GM21529 (cell line): Measurements from ENCODE around the gene PLCH1.
"Not testable (repeated sequence)": the region's sequence is repeated elsewhere in the genome, so short reads cannot be mapped to it uniquely, and the experiment has no call there.

Source experiments
- ATAC-seq: cut with Tn5 transposase; IDR thresholded peaks from one replicate; pipeline ENCODE4 v1.9.1; 2021; ENCODE audit not compliant: unreplicated experiment

The PLCH1 gene

DNA sequence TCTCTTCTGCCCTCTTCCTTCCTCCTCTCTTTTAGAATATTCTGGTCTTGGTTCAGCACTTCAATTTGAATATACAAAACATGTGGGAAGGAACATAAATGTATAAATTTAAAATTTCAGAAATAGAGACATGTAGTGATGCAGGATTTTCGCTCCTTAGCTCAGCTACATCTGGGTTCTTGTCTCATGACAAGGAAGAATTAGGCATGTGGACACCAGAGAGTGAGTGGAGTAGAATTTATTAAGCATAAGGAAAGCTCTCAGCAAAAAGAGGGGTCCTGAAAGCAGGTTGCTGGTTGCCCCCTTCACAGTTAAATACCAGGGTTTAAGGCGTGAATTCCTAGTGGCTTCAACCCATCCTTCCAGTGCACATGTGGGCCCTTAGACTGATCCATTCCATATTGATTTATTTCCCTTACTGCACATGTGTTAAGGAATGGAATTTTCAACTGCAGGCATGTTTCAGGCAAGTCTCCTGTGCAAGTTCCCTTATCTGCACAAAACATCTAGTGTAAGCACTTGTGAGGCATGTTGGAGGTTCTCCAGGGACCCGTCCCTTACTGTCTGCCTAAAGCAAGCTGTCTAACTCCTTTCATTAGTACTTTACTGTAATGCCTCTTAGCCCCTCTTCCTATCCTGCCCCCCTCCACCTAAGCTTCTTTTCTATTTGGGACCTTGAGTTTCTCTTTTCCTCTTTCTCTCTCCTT is 318.2 kb downstream of the PLCH1 start:
- no peak for ATAC-seq

DNA sequence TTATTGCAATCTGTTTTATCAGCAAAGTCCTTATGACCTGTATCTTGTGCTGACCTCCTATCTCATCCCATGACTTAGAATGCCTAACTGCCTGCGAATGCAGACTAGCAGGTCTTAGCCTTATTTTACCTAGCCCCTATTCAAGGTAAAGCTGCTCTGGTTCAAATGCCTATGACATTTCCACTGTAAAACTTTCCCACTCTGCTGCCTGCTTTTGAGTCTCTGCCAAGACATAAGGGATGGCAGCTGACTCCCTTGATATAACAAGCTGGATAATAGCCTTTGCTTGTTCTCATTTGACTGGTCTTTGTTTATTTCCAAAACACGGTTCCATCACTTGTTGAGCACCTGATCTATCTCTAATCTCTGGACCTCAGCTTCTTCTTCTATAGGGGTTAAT is 319.5 kb downstream of the PLCH1 start:
- ATAC-seq: no peak

DNA sequence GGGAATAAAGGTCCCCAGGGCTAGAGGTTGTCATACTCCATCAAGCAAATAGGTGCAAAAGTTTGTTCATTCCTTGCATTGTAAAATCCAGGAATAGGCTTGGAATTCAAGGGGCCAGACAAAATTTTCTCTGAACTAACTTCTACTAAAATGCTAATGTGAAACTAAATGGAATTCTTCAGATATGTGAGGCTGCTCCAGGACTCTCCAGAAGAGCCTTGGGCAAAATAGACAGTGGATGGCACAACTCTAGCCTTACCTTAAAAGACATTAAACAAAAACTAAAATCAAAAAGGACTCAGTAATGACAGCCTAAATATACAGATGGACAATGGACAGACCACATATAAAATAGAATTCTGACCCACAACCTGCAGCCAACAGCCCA is 320.6 kb downstream of the PLCH1 start:
- ATAC-seq: no peak

DNA sequence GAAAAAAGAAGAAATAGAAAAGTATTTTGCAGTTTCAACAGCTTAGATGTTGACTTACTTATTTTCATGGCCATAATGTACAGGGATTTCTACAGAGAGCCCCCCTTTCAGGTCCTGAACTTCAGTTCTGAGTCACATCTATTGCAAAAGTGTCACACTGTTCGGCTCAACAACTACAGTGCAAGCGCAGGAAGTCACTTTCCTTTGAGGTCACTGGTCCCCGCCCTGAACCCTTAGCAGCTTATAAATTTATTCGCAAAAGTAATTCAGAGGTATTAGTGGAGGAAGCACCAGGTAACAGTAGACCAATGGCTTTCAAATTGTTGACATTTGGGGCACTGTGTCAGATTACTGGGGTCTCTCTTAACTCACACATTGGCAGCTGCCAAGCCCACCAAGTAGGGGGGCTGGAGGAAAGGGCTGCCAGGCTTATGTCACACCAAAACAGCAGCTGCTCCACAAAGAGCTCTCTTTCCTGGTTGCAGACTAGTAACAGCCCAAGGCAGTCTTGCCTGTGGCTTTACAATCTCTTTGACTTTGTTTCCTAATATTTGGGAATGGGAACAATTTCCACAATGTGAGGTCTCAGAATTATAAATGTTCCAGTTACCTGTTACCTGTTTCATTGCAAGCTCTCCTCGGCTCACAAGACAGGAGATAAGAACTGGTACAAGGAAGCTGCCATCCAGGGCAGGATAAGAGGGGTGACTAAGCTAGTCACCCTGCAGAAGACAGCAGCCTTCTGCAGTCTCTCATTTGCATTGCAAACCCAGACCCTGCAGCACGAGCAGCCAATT is 321.1 kb downstream of the PLCH1 start:
- no peak for ATAC-seq

DNA sequence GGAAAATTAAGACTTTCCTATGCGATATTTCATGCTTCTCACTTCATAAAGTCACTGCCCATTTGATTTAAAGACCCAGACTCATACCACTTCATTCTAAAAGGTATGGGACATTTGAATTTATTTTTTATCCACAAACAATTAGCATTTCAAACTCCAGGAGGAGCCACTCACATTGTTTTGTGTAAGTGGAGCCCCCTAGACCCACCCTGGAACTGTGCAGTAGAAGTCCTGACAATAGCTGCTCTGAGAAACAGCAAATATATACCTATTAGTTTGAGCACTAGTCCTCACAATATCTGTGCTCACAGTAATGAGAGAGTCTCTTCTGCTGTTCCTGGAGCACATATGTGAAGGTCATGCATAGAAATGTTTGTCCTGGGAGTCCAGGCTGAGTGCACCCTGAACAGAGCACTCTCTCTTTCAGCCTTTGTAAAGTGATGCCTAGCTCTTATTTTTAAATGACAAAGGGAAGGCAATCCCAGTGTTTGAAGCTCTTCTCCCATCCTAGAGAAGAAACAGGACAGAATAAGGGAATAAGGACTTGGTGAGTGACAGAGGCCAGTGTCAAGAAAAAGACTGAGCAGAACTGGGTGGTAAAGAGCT is 323.9 kb downstream of the PLCH1 start:
- ATAC-seq: no peak

DNA sequence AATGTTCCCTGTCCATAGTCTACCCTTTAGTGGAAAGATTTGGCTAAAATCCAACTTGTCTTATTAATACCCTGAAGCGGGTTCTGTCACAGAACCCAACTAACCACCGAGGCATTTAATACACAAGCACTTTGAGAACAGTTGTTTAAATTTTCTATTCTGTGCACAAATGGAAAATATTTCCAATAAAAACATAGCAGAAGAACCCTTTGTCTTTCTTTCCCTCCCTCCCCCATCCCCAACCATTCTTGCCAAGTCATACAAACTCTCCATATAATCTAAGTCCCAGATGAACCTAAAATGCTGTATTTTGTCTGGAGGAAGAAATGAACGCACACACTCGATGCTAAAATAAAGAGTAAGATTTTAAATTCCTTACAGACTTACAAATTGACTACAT is 324.5 kb downstream of the PLCH1 start:
- ATAC-seq: no peak

DNA sequence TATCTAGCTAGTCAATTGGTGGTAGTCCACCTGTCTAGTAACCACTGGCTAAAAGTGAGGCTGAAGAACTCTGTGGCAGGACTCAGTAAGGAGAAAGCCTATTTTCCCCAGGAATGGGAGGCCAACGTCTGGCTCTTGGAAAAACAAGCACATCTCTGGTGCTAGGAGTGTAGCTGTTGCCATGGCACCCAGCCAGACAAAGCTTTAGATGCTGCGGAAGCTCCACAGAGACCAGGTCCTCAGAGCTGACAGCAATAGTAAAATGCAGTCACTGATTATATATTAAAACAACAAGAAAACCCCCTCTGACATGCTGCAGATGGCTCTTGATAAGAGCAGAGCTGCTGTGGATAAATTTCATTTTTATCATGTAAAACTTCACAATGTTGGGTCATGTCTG is 326.5 kb downstream of the PLCH1 start:
- ATAC-seq: no peak

DNA sequence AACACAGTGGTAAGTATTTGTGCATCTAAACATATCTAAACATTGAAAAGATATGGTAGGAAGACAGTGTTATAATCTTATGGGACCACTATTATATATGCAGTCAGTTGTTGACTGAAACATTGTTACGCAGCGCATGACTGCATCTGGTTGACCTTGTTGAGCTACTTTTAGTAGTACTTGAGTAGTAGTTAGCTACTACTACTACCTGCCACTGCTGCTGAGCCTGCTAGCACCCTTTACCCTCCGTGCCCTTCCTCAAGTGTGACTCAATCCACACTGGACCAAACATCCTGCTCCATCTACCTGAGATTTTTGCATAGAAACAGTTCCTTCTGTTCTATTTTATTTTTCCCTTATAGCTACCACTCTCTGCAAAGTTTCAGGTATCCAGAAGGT is 327.8 kb downstream of the PLCH1 start:
- no peak for ATAC-seq

DNA sequence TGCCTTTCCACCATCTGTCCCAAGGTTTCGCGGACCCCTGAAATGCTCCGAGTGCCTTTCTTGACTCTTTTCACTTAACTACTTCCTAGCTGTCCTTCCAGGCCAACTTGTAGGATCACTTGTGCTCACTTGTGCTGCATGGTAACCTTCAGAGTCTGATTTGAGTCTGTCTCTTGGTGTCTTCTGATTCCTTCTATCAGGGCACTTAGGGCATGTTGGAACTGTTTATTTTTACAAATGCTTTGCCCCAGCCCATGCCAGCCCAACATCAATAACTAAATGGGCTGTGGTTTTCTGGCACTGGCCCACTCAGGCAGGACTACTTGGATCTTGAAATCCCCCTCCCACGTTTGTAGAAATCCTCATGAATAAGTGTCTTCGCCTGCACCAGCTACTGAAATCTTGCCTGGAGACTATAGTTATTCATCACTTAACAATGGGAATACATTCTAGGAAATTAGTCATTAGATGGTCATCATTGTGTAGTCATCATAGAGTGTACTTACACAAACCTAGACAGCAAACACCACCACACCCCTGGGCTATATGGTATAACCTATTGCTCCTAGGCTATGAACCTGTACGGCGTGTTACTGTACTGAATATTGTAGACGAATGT is 328.3 kb downstream of the PLCH1 start:
- ATAC-seq: no peak

DNA sequence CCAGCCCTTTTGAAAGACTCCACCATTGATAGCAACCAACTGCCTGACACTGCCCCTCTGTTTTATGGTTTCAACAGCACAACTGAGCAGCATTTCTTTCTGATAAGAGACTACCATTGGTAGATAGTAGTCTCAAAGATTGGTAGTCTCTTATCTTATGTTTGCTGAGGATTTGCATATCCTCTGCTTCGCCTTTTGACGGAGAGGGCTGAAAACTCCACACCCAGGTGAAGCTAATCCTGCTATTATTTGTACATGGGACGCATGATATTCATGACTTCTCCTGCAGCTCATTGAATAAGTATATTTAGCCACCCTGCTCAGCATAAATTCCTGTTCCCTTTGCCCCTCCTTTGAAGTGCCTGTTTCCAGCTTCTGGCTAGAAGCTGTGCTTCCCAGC is 332.0 kb downstream of the PLCH1 start:
- ATAC-seq: no peak

DNA sequence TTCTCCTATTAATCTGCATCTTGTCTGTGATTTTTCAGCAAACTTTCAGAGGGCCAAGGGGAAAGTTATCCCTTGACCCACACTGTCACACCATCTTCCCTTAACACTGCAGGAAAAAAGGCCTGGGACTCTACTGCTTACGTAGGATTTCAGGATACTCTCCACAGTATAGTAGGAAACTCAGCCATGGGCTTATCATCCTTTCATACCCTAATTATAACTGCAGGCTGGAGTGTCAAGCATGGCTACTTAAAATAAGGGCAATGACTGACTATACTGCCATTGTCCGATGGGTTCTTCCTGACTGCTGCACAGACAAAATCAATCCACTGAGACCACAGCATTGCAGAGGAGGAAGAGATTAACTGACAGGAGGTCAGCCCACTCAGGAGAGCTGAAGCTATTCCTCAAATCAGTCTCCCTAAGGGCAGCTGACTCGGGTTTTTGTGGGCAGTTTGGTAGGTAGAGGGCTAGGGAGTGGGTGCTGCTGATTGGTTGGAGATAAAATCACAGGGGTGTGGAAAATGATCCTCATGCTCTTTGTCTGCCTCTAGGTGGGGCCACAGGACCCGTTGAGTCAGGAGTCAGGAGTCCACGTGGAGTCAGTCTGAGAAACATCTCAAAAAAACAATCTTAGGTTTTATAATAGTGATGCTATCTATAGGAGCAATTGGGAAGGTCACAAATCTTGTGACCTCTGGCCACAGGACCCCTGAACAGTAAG is 333.2 kb downstream of the PLCH1 start:
- ATAC-seq: no peak

DNA sequence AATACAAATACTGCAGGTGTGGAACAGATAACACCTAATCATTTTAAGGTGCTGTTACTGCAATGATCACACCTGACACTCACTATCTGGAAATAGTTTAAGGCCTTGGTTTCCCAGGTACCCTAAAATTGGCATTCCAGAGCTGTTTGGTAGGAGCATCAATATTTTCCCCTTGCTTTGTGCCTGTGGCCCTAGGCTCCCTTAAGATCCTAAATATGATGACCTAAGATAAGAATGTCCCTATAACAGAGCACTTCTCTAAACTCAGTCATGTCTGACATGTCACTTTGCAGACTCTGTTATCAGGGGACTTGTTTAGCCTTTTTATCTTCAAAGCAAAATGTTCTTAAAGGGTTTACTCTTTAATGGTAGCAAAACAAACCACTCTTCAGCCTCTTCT is 335.5 kb downstream of the PLCH1 start:
- ATAC-seq: no peak

DNA sequence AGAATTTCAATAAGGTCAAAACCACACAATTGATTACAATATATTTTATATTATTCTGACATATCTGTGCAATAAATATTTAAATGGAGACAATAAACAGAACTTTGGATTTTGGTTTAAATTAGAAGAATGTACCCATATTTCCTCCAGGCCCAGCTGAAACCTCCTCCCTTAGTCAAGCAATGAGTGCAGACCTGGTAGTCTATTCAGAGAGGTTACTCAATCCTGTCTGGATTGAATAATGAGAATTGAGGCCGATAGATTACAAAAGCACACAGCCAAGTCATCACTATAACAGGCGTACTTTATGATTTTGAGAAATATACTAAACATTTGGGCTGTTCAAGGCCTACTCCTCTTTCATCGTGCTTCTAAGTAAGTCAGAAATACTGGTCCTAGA is 336.9 kb downstream of the PLCH1 start:
- ATAC-seq: no peak

DNA sequence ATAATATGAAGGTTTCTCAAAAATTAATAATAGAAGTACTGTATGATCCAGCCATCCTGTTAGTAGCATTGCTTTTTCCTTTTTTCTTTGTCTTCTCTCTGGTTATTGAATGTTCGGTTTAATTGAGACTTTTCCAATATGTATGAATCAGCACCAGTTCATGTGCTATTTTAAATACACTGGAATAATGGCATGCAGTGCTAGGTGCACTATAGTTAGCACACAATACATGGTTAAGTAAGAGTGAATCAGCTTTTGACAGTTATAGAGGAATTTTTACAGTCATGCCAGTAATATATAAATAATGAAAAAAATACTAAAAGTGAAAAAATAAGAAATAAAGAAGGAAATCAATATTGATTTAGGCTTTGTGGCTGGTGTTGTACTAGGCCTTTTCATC is 337.5 kb downstream of the PLCH1 start:
- ATAC-seq: no peak

DNA sequence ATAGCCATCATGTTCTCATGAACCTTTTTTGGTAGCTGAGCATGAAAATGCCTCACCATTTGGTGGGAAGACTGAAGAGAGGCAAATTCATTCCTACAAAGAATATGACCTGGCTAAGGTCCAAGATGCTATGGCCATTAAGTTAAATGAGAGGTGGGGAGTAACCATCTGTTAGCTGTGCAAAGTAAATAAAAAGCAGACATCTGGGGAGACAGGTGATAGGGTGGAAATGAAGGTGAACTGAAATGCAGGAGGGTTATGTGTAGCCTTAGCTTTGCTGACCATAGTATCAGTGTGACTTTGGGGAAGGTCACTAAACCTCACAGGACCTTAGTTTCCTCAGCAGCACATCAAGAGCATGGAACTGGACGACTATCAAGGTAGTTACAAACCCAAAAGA is 340.4 kb downstream of the PLCH1 start:
- ATAC-seq: no peak

DNA sequence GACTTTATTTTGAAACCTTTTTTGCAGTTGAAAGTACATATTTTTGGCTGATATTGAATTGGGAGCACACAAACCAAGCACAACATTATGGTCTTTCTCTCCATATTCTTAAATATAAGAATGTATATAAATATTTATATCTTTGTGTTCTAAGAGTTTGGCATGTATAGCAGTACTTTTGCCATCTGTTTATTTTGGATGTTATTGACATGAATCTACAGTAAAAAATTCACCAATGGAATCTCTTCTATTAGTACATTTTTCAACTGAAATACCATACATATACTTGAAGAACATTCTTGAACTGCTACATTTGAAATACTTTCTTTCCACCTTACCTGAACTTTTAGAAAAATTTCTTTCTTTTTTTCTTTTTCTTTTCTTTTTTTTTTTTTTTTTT is 342.2 kb downstream of the PLCH1 start:
- ATAC-seq: no peak

DNA sequence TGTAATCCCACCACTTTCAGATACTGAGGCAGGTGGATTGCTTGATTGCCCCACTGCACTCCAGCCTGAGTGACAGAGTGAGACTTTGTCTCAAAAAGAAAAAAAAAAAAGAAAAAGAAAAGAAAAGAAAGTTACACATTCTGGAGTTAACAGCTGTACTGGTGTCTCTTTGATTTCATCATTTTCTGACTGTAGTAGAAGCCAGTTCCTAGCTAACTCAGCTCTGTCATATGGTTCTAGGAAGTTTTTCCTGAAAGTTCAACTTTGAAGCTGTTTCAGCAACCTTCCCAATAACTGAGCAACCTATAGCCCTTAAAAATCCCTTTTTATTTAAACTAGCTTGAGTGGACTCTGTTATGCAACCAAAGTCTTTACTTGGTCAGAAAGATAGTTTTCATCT is 346.8 kb downstream of the PLCH1 start:
- no peak for ATAC-seq

DNA sequence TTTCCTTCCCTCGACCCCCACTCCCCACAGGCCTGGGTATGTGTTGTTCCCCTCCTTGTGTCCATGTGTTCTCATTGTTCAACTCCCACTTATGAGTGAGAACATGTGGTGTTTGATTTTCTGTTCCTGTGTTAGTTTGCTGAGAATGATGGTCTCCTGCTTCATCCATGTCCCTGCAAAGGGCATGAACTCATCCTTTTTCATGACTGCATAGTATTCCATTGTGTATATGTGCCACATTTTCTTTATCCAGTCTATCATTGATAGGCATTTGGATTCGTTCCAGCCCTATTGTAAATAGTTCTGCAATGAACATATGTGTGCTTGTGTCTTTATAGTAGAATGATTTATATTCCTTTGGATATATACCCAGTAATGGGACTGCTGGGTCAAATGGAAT is 350.0 kb downstream of the PLCH1 start:
- ATAC-seq: not testable (repeated sequence)

DNA sequence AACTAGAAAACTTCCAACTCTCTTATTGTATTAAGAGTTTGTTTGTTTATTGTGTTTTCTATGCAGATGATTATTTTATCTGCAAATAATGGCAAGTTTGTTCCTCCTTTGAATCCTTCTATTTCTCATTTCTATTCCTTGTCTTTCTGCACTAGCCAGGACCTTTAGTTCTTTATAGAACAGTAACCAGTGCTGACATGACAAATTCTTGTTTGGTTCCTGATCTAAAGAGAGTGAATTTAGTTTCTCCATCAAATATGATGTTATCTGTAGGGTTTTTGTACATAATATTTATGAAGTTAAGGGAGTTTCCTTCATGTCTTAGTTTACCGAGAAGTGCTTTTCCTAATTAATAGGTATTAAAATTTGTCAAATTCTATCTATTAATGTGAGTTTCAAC is 350.6 kb downstream of the PLCH1 start:
- ATAC-seq: no peak

DNA sequence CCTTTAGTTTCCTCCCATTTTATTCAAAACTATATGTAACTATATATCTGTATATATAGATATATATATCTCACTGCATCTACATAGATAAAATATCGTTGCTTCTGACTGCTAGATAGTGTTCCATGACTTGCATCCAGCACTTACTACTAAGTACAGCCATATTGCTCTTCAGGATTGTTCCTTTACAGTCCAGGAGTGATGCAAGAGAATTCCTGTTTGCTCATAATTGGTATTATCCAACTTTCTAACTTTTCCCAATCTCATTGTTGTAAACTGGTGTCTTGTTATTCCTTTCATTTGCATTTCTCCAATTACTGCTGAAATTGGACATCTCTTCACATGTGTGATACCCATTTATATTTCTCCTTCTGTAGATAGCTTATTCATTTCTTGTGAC is 351.6 kb downstream of the PLCH1 start:
- ATAC-seq: no peak

DNA sequence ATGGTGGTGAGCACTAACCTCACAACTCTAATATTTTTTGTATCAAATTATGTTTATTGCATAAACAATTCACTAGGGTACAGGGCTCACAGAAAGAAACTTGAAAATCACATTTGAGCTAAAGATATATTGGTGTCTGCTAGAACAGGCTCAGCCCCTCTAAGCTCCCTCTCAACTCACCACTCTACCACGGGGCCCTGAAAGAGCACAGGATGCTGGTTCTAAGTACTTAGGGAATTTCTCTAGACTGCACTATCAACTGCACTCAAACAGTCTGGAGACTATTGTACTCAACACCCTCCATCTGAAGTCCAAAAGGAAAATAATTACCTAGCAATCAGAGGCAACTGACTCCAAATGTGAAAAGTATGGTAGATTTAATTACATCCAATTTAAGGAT is 352.7 kb downstream of the PLCH1 start:
- ATAC-seq: no peak
